DND-41 (cell line): ENCODE data around the gene RGS1.
A peak's percentile ranks its signal among the peaks of the same experiment; 100 is the strongest.

Source experiments
- ATAC-seq: fragments of 200-7000 bp; cut with Tn5 transposase; 3 replicates; pipeline ENCODE4 v1.9.1; 2021; ENCODE audit warnings: low read depth; ENCODE audit not compliant: insufficient read depth
- DNase-seq: peaks from one replicate; pipeline ENCODE4 v3.0.0-alpha.2; 2020
- H2AFZ ChIP-seq: 2 replicates; pipeline ENCODE4 v1.6.0; 2012; ENCODE audit warnings: low read depth, low read length
- H3K27ac ChIP-seq: 2 replicates; pipeline ENCODE4 v1.5.1; 2012; ENCODE audit warnings: low read length, inconsistent platforms
- H3K27me3 ChIP-seq: fragments of 200-600 bp; sonication (generic); 2 replicates; pipeline ENCODE4 v1.6.0; 2012; ENCODE audit warnings: low read length, mild to moderate bottlenecking, inconsistent platforms; ENCODE audit not compliant: insufficient read depth, poor library complexity
- H3K36me3 ChIP-seq: 2 replicates; pipeline ENCODE4 v1.5.1; 2012; ENCODE audit warnings: low read length, inconsistent platforms; ENCODE audit not compliant: insufficient read depth
- H3K4me1 ChIP-seq: 2 replicates; pipeline ENCODE4 v1.5.1; 2012; ENCODE audit warnings: mild to moderate bottlenecking, low read length; ENCODE audit not compliant: insufficient read depth
- H3K4me2 ChIP-seq: 2 replicates; pipeline ENCODE4 v1.6.0; 2012; ENCODE audit warnings: mild to moderate bottlenecking, moderate library complexity, low read length, inconsistent platforms; ENCODE audit not compliant: insufficient read depth
- H3K4me3 ChIP-seq, 2 experiments: fragments of 200-600 bp in 1 of 2; shearing (Covaris generic) in 1 of 2; 2 replicates each; pipeline ENCODE4 v1.5.1; 2012 to 2016; ENCODE audit warnings: inconsistent platforms in 2 of 2, low read length in 2 of 2, mild to moderate bottlenecking in 2 of 2, low read depth in 1 of 2, moderate library complexity in 1 of 2
- H3K79me2 ChIP-seq: 2 replicates; pipeline ENCODE4 v1.6.0; 2012; ENCODE audit warnings: low read length, inconsistent platforms; ENCODE audit not compliant: insufficient read depth
- H3K9ac ChIP-seq: 2 replicates; pipeline ENCODE4 v1.6.0; 2012; ENCODE audit warnings: low read depth, mild to moderate bottlenecking, inconsistent platforms, low read length, moderate library complexity
- H3K9me3 ChIP-seq: 2 replicates; pipeline ENCODE4 v1.5.1; 2012; ENCODE audit warnings: low read length, moderate library complexity, mild to moderate bottlenecking, inconsistent platforms; ENCODE audit not compliant: insufficient read depth, severe bottlenecking
- H4K20me1 ChIP-seq: 2 replicates; pipeline ENCODE4 v1.6.0; 2012; ENCODE audit warnings: low read length; ENCODE audit not compliant: insufficient read depth
- EZH2 ChIP-seq: IDR thresholded peaks from 3 replicates; pipeline ENCODE4 v1.6.1; 2012; ENCODE audit warnings: borderline replicate concordance, low read depth, mild to moderate bottlenecking, moderate library complexity, low read length, inconsistent platforms; ENCODE audit not compliant: severe bottlenecking
- TF ChIP-seq, protein P1 (sequence below): IDR thresholded peaks from 2 replicates; pipeline ENCODE4 v1.5.1; 2012; ENCODE audit warnings: borderline replicate concordance, low read length, moderate library complexity, mild to moderate bottlenecking; ENCODE audit not compliant: poor library complexity, severe bottlenecking; ENCODE audit errors: extremely low read depth

Gene RGS1

DNA sequence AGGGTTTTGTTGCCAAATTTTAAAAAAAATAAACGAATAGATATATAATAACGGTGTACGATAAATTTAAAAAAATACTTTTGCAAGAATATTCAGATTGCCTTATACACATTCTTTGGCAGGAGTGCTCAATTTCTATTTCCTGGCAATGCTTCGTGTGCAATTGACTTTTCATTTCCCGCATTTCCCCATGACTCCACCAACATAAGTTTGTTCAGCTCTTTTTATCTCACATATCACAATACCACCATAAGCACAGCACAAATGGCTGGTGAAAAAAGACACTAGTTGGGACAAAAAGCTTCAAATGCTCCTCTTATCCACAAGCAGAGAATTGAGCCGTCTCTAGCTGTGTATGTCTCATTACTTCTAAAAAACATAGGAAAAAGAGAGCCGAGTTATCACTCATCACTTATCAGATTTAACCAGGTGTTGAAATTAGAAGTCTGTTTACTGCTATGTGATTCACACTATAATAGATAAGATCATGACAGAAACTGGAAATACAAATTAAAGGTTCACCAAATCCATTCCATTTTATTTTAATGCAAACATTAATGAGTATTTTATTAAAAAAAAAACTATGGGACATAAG lies 28.9 kb upstream of the RGS1 start:
- Histone ChIP-seq H3K4me3 (peak overlapping the region in 1 of 2 experiments; percentile 19; a peak in 1 of 4 replicates), H3K36me3 (no peaks in the 10 kb centered on the region), H2AFZ (peak overlapping the region; percentile 41; the same call in 1 of the 2 replicates), H3K9me3 (no peaks in the 10 kb centered on the region), H3K27me3 (no peaks in the 10 kb centered on the region), H3K4me1 (peaks cover 94% of the 10 kb centered on the region), H4K20me1 (no peaks in the 10 kb centered on the region), H3K9ac (peak overlapping the region; percentile 58), H3K79me2 (peaks cover 21% of the 10 kb centered on the region), H3K27ac (peak overlapping the region; percentile 84), H3K4me2 (peak overlapping the region; percentile 65)
- peak; percentile 34 for DNase-seq
- TF ChIP-seq, protein P1, sequence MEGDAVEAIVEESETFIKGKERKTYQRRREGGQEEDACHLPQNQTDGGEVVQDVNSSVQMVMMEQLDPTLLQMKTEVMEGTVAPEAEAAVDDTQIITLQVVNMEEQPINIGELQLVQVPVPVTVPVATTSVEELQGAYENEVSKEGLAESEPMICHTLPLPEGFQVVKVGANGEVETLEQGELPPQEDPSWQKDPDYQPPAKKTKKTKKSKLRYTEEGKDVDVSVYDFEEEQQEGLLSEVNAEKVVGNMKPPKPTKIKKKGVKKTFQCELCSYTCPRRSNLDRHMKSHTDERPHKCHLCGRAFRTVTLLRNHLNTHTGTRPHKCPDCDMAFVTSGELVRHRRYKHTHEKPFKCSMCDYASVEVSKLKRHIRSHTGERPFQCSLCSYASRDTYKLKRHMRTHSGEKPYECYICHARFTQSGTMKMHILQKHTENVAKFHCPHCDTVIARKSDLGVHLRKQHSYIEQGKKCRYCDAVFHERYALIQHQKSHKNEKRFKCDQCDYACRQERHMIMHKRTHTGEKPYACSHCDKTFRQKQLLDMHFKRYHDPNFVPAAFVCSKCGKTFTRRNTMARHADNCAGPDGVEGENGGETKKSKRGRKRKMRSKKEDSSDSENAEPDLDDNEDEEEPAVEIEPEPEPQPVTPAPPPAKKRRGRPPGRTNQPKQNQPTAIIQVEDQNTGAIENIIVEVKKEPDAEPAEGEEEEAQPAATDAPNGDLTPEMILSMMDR, result no peak
- TF ChIP-seq EZH2, result no peak
- ATAC-seq, result peak; percentile 7; the same call in 2 of the 3 replicates

- Histone ChIP-seq H3K4me2 (no peak overlapping the region), H4K20me1 (no peaks in the 10 kb centered on the region), H3K9me3 (no peaks in the 10 kb centered on the region), H2AFZ (0 out of 2 replicates have a peak overlapping the region, but pooled peaks have one; percentile 48), H3K79me2 (peaks cover 20% of the 10 kb centered on the region), H3K27ac (peak overlapping the region; percentile 74), H3K36me3 (no peaks in the 10 kb centered on the region), H3K4me3 (no peak overlapping the region), H3K4me1 (peaks cover 94% of the 10 kb centered on the region), H3K27me3 (no peaks in the 10 kb centered on the region), H3K9ac (no peak overlapping the region)
- no peak for ATAC-seq
- no peak for TF ChIP-seq EZH2
- TF ChIP-seq, protein P1, result no peak
- no peak for DNase-seq
Measured at GRCh38 chr1:192547501-192547900, 28.1 kb upstream of the RGS1 start.

GRCh38 chr1:192549937-192550336 lies 25.6 kb upstream of the RGS1 start:
- Histone ChIP-seq H3K79me2 (peaks cover 12% of the 10 kb centered on the region), H3K4me3 (no peak overlapping the region; a peak in 1 of 4 replicates), H3K4me1 (peaks cover 93% of the 10 kb centered on the region), H3K9ac (peak overlapping the region; percentile 46), H3K4me2 (peak overlapping the region; percentile 39), H3K27ac (peak overlapping the region; percentile 90), H3K9me3 (no peaks in the 10 kb centered on the region), H2AFZ (peak overlapping the region; percentile 52), H3K36me3 (no peaks in the 10 kb centered on the region), H4K20me1 (no peaks in the 10 kb centered on the region), H3K27me3 (no peaks in the 10 kb centered on the region)
- peak; percentile 32 for DNase-seq
- peak; percentile 25; the same call in 1 of the 3 replicates for ATAC-seq
- TF ChIP-seq EZH2, result no peak
- TF ChIP-seq, protein P1, result no peak
